Astrocyte (in vitro differentiated cells and primary cell): Measurements from ENCODE around the gene TOR1A. TPM values are rescaled to one million over a fixed set of nuclear protein-coding genes. Genes with fewer than 3 reads are reported as not detected.

Source experiments
- DNase-seq: peaks from one replicate; pipeline ENCODE4 v3.0.0-alpha.2; 2010; ENCODE audit warnings: low read depth
- FAIRE-seq: peaks from 2 replicates; lab custom pipeline; 2011; peaks lifted over from hg19 to GRCh38; lab: Jason Lieb, UNC
- H2AFZ ChIP-seq: 2 replicates; pipeline ENCODE4 v1.6.0; 2012; ENCODE audit warnings: low read depth, low read length, inconsistent platforms
- H3K27ac ChIP-seq: 2 replicates; pipeline ENCODE4 v1.5.1; 2011; ENCODE audit warnings: low read depth, low read length, inconsistent platforms
- H3K27me3 ChIP-seq: 2 replicates; pipeline ENCODE4 v1.6.0; 2011; ENCODE audit warnings: low read length, inconsistent platforms; ENCODE audit not compliant: insufficient read depth
- H3K36me3 ChIP-seq: 2 replicates; pipeline ENCODE4 v1.5.1; 2011; ENCODE audit warnings: low read length, inconsistent platforms; ENCODE audit not compliant: insufficient read depth
- H3K4me1 ChIP-seq: 2 replicates; pipeline ENCODE4 v1.5.1; 2011; ENCODE audit warnings: low read length, inconsistent platforms; ENCODE audit not compliant: insufficient read depth
- H3K4me2 ChIP-seq: 2 replicates; pipeline ENCODE4 v1.6.0; 2012; ENCODE audit warnings: low read length, inconsistent platforms
- H3K4me3 ChIP-seq: 2 replicates; pipeline ENCODE4 v1.5.1; 2011; ENCODE audit warnings: low read depth, mild to moderate bottlenecking, low read length, inconsistent platforms; ENCODE audit not compliant: insufficient read depth
- H3K79me2 ChIP-seq: 2 replicates; pipeline ENCODE4 v1.6.0; 2012; ENCODE audit warnings: mild to moderate bottlenecking, low read length, inconsistent platforms; ENCODE audit not compliant: insufficient read depth
- H3K9ac ChIP-seq: 2 replicates; pipeline ENCODE4 v1.6.0; 2012; ENCODE audit warnings: mild to moderate bottlenecking, low read length, inconsistent platforms
- H3K9me3 ChIP-seq: 2 replicates; pipeline ENCODE4 v1.5.1; 2012; ENCODE audit warnings: low read depth, mild to moderate bottlenecking, low read length, inconsistent platforms; ENCODE audit not compliant: insufficient read depth
- H4K20me1 ChIP-seq: 2 replicates; pipeline ENCODE4 v1.6.0; 2012; ENCODE audit warnings: low read length, inconsistent platforms; ENCODE audit not compliant: insufficient read depth
- H3K27ac Mint-ChIP-seq: one replicate; pipeline ENCODE4 v1.8.0; 2021; ENCODE audit warnings: mild to moderate bottlenecking, mixed read lengths; ENCODE audit not compliant: unreplicated experiment
- H3K27me3 Mint-ChIP-seq: one replicate; pipeline ENCODE4 v1.8.0; 2021; ENCODE audit warnings: low read depth, mixed read lengths; ENCODE audit not compliant: unreplicated experiment
- H3K36me3 Mint-ChIP-seq: one replicate; pipeline ENCODE4 v1.8.0; 2021; ENCODE audit warnings: low read depth, mixed read lengths; ENCODE audit not compliant: unreplicated experiment
- H3K4me1 Mint-ChIP-seq: one replicate; pipeline ENCODE4 v1.8.0; 2021; ENCODE audit warnings: low read depth, mixed read lengths; ENCODE audit not compliant: unreplicated experiment
- H3K4me3 Mint-ChIP-seq: one replicate; pipeline ENCODE4 v1.8.0; 2021; ENCODE audit warnings: mild to moderate bottlenecking, moderate library complexity, mixed read lengths; ENCODE audit not compliant: unreplicated experiment
- H3K9me3 Mint-ChIP-seq: one replicate; pipeline ENCODE4 v1.8.0; 2021; ENCODE audit warnings: mild to moderate bottlenecking, mixed read lengths; ENCODE audit not compliant: unreplicated experiment
- EZH2 ChIP-seq: IDR thresholded peaks from 2 replicates; pipeline ENCODE4 v1.6.1; 2012; ENCODE audit warnings: mild to moderate bottlenecking, low read length, inconsistent platforms; ENCODE audit not compliant: insufficient read depth
- total RNA-seq: library from RNA; stranded (reverse); gene quantifications from 2 replicates; pipeline ENCODE4 v1.2.1, GENCODE V29; 2021
- TF ChIP-seq, protein P1 (sequence below): IDR thresholded peaks from 2 replicates; pipeline ENCODE4 v1.5.1; 2011; ENCODE audit warnings: low read depth, mild to moderate bottlenecking, inconsistent platforms, low read length, moderate library complexity; ENCODE audit not compliant: insufficient read depth

TOR1A gene
- total RNA-seq, 1 donor from 2014 or later: 65.3 TPM

DNA sequence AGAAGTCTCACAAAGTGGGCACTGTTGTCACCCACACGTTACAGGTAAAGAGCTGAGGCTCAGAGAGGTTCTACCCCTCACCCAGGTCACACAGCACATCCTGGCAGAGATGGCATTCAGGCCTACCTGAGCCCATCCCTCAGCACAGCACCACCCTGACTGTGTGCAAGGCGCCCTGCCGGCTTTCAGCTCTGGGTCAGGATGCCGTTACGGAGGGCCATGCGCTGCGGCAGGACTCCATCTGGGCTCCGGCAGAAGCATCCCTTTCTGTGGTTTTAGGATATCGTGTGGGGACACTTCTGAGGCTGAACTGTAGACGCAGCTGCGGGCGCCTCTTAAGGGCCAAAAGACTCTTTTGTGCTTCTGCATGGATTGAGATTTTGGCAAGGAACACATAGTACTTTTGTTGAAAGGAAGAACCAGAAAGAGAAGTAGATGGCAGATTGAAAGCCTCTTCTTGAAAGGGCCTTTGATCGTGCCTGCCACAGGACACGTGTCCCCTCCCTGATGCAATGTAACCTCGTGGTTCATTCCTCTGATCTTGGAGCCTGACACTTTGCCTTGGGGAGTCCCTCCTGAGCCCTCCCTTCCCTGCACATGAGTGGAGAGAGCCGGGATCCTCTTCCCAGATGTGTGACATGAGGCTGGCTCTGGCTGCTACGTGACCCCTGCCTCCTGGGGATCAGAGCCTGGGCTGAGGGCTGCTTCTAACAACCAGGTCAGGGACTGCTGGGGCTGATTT lies 42.6 kb upstream of the TOR1A start:
- no peak overlapping the region for H3K27ac Mint-ChIP-seq
- no peaks in the 10 kb centered on the region for H3K9me3 Mint-ChIP-seq
- Histone ChIP-seq H3K27ac (no peak overlapping the region), H3K79me2 (no peaks in the 10 kb centered on the region), H2AFZ (no peak overlapping the region), H4K20me1 (no peaks in the 10 kb centered on the region), H3K9me3 (no peaks in the 10 kb centered on the region), H3K9ac (no peak overlapping the region), H3K36me3 (peaks cover 3% of the 10 kb centered on the region), H3K27me3 (no peaks in the 10 kb centered on the region), H3K4me3 (no peak overlapping the region), H3K4me2 (no peak overlapping the region), H3K4me1 (peaks cover 5% of the 10 kb centered on the region)
- TF ChIP-seq, protein P1, sequence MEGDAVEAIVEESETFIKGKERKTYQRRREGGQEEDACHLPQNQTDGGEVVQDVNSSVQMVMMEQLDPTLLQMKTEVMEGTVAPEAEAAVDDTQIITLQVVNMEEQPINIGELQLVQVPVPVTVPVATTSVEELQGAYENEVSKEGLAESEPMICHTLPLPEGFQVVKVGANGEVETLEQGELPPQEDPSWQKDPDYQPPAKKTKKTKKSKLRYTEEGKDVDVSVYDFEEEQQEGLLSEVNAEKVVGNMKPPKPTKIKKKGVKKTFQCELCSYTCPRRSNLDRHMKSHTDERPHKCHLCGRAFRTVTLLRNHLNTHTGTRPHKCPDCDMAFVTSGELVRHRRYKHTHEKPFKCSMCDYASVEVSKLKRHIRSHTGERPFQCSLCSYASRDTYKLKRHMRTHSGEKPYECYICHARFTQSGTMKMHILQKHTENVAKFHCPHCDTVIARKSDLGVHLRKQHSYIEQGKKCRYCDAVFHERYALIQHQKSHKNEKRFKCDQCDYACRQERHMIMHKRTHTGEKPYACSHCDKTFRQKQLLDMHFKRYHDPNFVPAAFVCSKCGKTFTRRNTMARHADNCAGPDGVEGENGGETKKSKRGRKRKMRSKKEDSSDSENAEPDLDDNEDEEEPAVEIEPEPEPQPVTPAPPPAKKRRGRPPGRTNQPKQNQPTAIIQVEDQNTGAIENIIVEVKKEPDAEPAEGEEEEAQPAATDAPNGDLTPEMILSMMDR: no peak
- no peak for TF ChIP-seq EZH2
- DNase-seq (no peak), FAIRE-seq (no peak)
- no peaks in the 10 kb centered on the region for H3K4me1 Mint-ChIP-seq
- H3K4me3 Mint-ChIP-seq: no peak overlapping the region
- peaks cover 19% of the 10 kb centered on the region for H3K36me3 Mint-ChIP-seq
- H3K27me3 Mint-ChIP-seq: no peaks in the 10 kb centered on the region

DNA sequence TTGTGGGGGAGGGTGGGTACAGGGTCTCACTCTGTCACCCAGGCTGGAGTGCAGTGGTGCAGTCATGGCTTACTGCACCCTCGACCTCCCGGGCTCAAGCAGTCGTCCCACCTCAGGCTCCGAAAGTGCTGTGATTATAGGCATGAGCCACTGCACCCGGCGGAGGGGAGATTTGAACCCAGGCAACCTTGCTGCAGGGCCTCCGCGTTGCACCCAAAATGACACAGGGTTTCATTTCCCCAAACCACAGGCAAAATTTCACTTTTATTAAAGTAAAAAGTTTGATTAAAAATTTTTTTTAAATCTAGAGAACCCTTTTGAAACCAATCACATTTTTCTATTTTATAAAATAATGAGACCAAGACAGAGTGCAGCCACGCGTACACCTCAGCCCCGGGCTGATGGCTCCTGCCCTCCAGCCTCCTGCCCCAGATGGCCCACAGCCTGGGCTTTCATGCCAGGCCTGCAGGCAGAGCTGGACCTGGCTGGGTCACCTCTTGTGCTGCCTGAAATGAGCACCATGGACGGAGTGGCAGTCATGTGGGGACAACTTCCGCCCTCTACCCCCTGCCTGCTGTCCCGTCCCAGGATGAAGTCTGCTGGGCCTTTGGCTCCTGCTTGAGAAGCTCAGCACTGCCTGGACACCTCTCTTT lies 41.9 kb upstream of the TOR1A start:
- Histone ChIP-seq H3K79me2 (no peaks in the 10 kb centered on the region), H3K4me3 (no peak overlapping the region), H3K4me1 (peaks cover 5% of the 10 kb centered on the region), H3K27me3 (no peaks in the 10 kb centered on the region), H3K9me3 (no peaks in the 10 kb centered on the region), H3K27ac (no peak overlapping the region), H3K4me2 (no peak overlapping the region), H4K20me1 (no peaks in the 10 kb centered on the region), H3K36me3 (peaks cover 4% of the 10 kb centered on the region), H3K9ac (no peak overlapping the region), H2AFZ (no peak overlapping the region)
- Mint-ChIP-seq H3K4me3 (no peak overlapping the region), H3K27ac (no peak overlapping the region), H3K27me3 (no peaks in the 10 kb centered on the region), H3K9me3 (no peaks in the 10 kb centered on the region), H3K36me3 (peaks cover 24% of the 10 kb centered on the region), H3K4me1 (peaks cover 1% of the 10 kb centered on the region)
- no peak for TF ChIP-seq EZH2
- TF ChIP-seq, protein P1: no peak
- no peak for FAIRE-seq
- DNase-seq: no peak
